ENCODE results near the gene CYBB.
A peak's percentile ranks its signal among the peaks of the same experiment; 100 is the strongest.

The CYBB gene

DNA sequence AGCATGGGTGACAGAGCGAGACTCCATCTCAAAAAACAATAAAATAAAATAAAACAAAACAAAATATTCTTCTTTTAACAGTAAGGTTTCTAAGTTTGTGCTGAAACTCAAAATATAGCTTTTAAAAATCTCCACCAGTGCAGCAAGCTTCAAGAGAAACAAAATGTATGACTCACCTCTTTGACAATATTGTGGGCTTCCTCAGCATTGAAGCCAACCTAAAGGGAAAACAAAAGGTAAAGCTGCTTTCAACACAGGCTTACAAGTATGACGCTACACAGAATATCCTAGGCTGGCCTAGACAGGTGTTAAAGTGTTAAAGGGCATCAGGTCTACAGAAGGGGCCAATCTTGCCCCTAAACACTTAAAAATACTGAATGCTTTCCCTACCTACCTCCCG lies 66.3 kb downstream of the CYBB start:
- DNase-seq: peak in 1 of 5 experiments; percentile 21

DNA sequence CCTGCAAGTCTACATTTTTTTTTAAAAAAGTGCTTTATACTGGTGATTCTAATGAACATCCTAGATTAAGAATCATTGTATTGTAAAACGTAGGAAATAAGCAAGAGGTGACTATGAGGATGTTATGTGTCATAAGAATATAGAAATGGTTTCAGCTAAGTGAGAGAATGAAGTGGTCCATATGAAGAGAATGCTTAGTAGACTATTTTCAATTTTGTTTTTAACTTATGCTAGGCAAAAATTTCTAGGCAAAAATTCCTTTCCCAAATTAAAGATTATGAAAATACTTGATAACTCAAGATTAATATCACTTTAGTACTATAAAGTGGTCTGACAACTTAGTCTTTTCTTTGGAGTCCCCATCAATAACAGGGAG lies 66.7 kb downstream of the CYBB start:
- DNase-seq: no peak

DNA sequence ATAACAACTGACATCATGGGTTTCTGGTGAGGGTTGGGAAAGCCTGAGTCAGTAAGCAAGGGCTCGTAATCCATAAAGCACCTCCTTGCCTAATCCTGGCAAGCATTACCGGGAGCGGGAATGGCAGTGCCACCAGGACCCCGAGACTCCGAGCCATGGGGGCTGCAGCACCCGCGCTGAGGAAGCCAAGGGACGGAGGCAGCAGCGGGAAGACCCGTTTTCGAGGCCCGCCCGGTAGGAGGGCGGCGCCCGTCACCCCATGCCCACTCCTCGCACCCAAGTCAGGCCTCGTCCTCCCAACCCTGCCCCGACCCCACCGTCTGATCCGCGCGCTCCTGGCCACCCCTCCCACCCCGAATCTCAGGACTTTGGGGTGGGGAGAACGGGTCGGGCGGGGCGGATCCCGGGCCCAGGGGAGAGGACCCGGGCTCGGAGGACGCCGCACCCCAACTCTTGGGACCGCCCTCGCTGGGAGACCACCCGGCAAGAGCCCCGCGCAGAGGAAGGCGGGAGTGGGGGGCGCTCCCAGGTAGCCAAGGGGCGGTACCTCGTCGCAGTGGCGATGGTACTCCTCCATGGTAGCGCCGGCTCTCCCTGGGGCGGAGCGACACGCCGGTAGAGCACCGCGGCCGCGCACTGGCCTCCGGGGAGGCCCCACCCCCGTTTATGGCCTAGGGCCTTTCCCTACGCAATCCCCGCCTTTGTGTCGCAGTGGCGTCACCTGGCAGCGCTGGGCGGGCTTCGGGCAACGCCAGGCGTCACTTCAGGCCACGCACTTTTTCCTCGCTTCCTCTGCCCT lies 67.3 kb downstream of the CYBB start, which contains the start of gene DYNLT3:
Gene DYNLT3, minus strand, starts transcription at position 638 of the 799 bp plus-strand sequence. Its CDS starts 61 bp downstream, at position 577.
- peak; percentile 55 to 89 (median 71) for DNase-seq

GRCh38 chrX:37847733-37848197 lies 67.9 kb downstream of the CYBB start:
- DNase-seq: no peak

DNA sequence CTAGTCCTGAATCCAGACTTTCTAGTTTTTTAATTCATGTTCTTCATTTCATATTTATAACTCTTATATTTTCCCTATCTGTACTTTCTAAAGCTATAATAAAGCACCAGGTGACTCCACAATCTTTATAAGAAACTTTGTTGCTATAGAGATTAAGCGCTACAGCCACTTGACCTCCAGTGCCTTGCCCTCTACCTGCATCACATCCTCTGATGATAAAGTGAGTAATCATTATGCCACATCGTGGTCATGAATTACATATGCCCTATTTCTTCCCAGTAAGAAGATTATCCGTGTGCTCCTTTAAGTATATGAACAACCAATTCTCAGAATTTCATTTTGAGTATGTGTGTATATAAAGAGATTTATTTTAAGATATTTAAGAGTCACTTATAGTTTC lies 74.3 kb downstream of the CYBB start:
- no peak for DNase-seq

GRCh38 chrX:37854748-37855147 lies 74.9 kb downstream of the CYBB start:
- DNase-seq: no peak

DNA sequence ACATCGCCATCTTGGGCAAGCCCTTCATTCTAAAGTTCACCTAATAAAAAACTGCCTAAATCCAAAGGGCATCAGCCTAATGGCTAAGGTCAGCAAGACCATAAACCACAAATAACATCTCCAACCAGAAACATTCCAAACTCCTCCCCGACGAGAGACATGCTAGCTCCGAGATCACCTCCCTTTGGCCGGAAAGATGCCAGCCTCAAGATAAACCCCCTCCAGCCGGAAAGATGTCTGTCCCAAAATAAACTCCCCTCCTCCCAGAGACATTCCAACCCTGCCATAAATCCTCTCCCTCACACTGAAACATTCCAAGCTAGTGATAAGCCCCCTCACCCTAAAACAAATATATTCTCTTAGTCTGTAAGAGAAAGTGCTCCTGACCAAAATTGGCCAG lies 80.9 kb downstream of the CYBB start:
- DNase-seq: no peak

DNA sequence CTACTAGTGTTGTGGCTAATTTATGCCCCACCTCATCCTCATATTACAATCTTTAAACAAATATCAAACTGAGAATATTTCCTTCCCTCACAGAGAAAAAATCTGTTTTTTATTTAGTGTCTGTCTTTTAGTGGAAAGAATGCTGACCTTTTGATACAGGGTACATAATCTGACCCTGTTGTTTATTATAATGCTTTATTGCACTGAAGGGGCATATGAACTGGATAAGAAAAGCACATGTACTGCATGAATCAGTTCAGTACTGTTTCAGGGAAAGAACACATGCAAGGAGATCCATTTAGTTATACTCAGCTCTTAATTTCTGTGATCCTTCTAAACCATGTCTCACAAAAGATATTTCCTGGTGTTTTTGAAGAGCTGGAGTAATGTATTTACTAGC lies 83.0 kb downstream of the CYBB start:
- DNase-seq: no peak

Measured in T-helper 2 cell (primary cell).